ENCODE results near the gene GOLM1. TPM values are rescaled to one million over a fixed set of nuclear protein-coding genes. Genes with fewer than 3 reads are reported as not detected.
A peak's percentile ranks its signal among the peaks of the same experiment; 100 is the strongest.

Gene GOLM1
- total and polyA plus RNA-seq, 9 donors = 17.5 to 76.7 (median 36.4) TPM

- TF ChIP-seq CTCF (IDR thresholded peaks at IDR 0.05) (no peak), EP300 (IDR thresholded peaks at IDR 0.05) (no peak), POLR2A (IDR thresholded peaks at IDR 0.05) (no peak)
- no peak for DNase-seq
- Histone ChIP-seq H3K4me3 (peak overlapping the region; percentile 7), H3K27me3 (no peaks in the 10 kb centered on the region), H3K27ac (no peak overlapping the region), H3K9me3 (no peaks in the 10 kb centered on the region), H3K36me3 (no peaks in the 10 kb centered on the region), H3K4me1 (ENCODE audit: insufficient read depth) (no peaks in the 10 kb centered on the region)
- WGBS, 3 donors = 70 to 90% (median 88%) methylated on average over 10 of the region's 10 CpGs
- intact Hi-C loops (cut with DNase I) = no loop called here
Measured at GRCh38 chr9:86079421-86079831, 19.9 kb downstream of the GOLM1 start.

- DNase-seq = no peak
- H3K4me1 ChIP-seq (ENCODE audit: insufficient read depth) = no peaks in the 10 kb centered on the region
- no peaks in the 10 kb centered on the region for H3K36me3 ChIP-seq
- H3K27me3 ChIP-seq = no peaks in the 10 kb centered on the region
- H3K4me3 ChIP-seq = no peak overlapping the region
- 80 to 93% (median 87%) methylated on average over 8 of the region's 8 CpGs for WGBS, 3 donors
- no peaks in the 10 kb centered on the region for H3K9me3 ChIP-seq
- intact Hi-C loops (cut with DNase I) = no loop called here
- TF ChIP-seq EP300 (IDR thresholded peaks at IDR 0.05) (no peak), POLR2A (IDR thresholded peaks at IDR 0.05) (no peak), CTCF (IDR thresholded peaks at IDR 0.05) (no peak)
- H3K27ac ChIP-seq = no peak overlapping the region
Measured at GRCh38 chr9:86078731-86079130, 20.6 kb downstream of the GOLM1 start.

GRCh38 chr9:86077276-86077675 is 22.1 kb downstream of the GOLM1 start:
- intact Hi-C loops (cut with DNase I) = no loop called here
- DNase-seq = peak in 3 of 5 donors; percentile 19 to 47 (median 28)
- no peaks in the 10 kb centered on the region for H3K4me1 ChIP-seq (ENCODE audit: insufficient read depth)
- no peak for TF ChIP-seq EP300 (IDR thresholded peaks at IDR 0.05)
- no peak for TF ChIP-seq CTCF (IDR thresholded peaks at IDR 0.05)
- no peak for TF ChIP-seq POLR2A (IDR thresholded peaks at IDR 0.05)
- H3K27ac ChIP-seq = no peak overlapping the region
- H3K4me3 ChIP-seq = no peak overlapping the region
- WGBS, 3 donors = 41 to 48% (median 45%) methylated on average over 13 of the region's 13 CpGs
- H3K9me3 ChIP-seq = no peaks in the 10 kb centered on the region
- H3K36me3 ChIP-seq = no peaks in the 10 kb centered on the region
- H3K27me3 ChIP-seq = no peaks in the 10 kb centered on the region

- Histone ChIP-seq H3K27ac (no peak overlapping the region), H3K36me3 (no peaks in the 10 kb centered on the region), H3K4me1 (ENCODE audit: insufficient read depth) (no peaks in the 10 kb centered on the region), H3K27me3 (no peaks in the 10 kb centered on the region), H3K4me3 (no peak overlapping the region), H3K9me3 (no peaks in the 10 kb centered on the region)
- DNase-seq = no peak
- intact Hi-C loops (cut with DNase I) = no loop called here
- no peak for TF ChIP-seq CTCF (IDR thresholded peaks at IDR 0.05)
- TF ChIP-seq EP300 (IDR thresholded peaks at IDR 0.05) = no peak
- TF ChIP-seq POLR2A (IDR thresholded peaks at IDR 0.05) = no peak
- WGBS, 3 donors = 91 to 93% (median 91%) methylated on average over 12 of the region's 12 CpGs
Measured at GRCh38 chr9:86075132-86076109, 23.9 kb downstream of the GOLM1 start.
